Endothelial cell of umbilical vein (primary cell): ENCODE results near the gene SINHCAF.

Experiments
- CTCF ChIP-seq, 2 donors: IDR thresholded peaks; 1 replicate in 1 of 2; 2 replicates in 1 of 2; pipeline ENCODE4 v1.5.1; 2011; ENCODE audit warnings: low read length in 2 of 2, mild to moderate bottlenecking in 2 of 2, moderate library complexity in 2 of 2, control low read depth in 1 of 2, inconsistent platforms in 1 of 2, low read depth in 1 of 2; ENCODE audit not compliant: insufficient read depth in 1 of 2; ENCODE audit errors: extremely low read depth in 1 of 2
- EZH2 ChIP-seq: IDR thresholded peaks from 2 replicates; pipeline ENCODE4 v1.6.1; 2012; ENCODE audit warnings: borderline replicate concordance, low read depth, mild to moderate bottlenecking, moderate library complexity, low read length, inconsistent platforms; ENCODE audit not compliant: severe bottlenecking
- FOS ChIP-seq: IDR thresholded peaks from 2 replicates; pipeline ENCODE4 v1.6.1; 2011; ENCODE audit warnings: mild to moderate bottlenecking, low read length, moderate library complexity, borderline replicate concordance; ENCODE audit not compliant: insufficient read depth
- GATA2 ChIP-seq: IDR thresholded peaks from 2 replicates; pipeline ENCODE4 v1.7.0; 2011; ENCODE audit warnings: low read depth, mild to moderate bottlenecking, moderate library complexity, mixed read lengths, low read length; ENCODE audit not compliant: insufficient read length, insufficient read depth
- JUN ChIP-seq: IDR thresholded peaks from 2 replicates; pipeline ENCODE4 v1.6.1; 2011; ENCODE audit warnings: borderline replicate concordance, low read depth; ENCODE audit not compliant: insufficient read length, insufficient read depth
- MAX ChIP-seq: IDR thresholded peaks from 2 replicates; pipeline ENCODE4 v1.6.1; 2011; ENCODE audit not compliant: insufficient read depth, insufficient read length
- MYC ChIP-seq: IDR thresholded peaks from one replicate; pipeline ENCODE4 v1.6.1; 2011; ENCODE audit warnings: mild to moderate bottlenecking, low read depth, low read length
- POLR2A ChIP-seq: IDR thresholded peaks from 2 replicates; pipeline ENCODE4 v1.6.1; 2012; ENCODE audit warnings: low read depth, mild to moderate bottlenecking, control low read depth, low read length
- POLR2AphosphoS5 ChIP-seq: IDR thresholded peaks from 2 replicates; pipeline ENCODE4 v1.6.1; 2012; ENCODE audit warnings: low read depth, mild to moderate bottlenecking, control low read depth, low read length, moderate library complexity; ENCODE audit not compliant: insufficient read depth

DNA sequence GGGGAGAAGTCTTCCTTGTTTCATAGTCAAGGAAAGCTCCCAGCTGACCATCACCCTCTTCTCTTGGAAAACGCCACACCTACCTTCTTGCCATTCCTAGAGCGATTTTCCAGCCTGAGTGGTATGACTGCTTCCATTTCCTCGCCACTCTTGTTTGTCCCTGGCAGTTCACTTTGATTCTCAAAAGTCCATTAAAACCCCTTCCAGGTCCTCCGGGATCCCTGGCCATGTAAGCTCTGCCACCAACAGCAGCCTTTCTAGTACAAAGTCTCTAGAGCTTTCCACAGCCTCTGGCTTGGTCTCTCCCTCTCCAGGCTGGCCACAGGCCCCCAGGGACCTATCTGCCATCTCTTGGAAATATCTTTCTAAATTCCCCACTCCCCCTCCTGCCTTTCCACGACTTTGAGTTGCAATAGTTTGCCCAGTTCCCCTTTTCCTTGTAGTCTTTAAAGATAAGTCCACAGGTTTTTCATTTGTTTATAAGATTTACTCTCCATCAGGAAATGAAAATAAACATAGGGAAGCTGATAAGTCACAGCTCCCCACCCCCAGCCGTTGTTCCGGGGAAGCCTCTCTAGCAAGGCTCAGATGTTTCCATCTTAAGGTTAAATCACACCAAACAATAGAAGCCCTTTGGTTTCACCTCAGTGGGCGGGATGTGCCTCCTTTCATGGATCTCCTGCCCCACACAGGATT is 42.9 kb upstream of the SINHCAF start:
- TF ChIP-seq MAX (no peak), CTCF (IDR thresholded peaks at IDR 0.05; ENCODE audit: extremely low read depth in 1 of 2, insufficient read depth in 1 of 2, low read depth in 1 of 2, low read length in 2 of 2) (no peak), EZH2 (no peak), POLR2A (no peak), POLR2AphosphoS5 (no peak), MYC (no peak), JUN (no peak), GATA2 (no peak), FOS (no peak)
